ENCODE measurements around the gene DOCK2.

Gene DOCK2

DNA sequence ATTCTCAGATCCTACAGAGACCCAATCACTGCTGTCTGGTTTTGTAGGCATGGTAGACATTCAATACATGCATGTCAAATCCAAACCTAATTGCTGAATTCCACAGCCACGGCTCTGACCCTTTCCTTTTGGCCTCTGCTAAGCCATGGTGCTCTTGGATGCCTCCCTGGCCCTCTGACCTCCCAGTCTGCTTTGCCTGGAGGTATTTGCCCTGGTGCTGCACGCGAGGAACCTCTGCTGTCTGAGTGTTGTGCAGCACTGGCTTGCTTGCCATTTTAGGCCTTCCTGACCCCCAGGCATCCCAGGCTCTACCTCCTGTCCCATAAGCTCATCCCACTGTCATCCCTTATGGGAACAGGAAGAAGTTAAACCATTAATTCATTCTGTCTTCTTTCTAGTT is 60.9 kb downstream of the DOCK2 start:
- in situ Hi-C loops (cut with MboI; ENCODE audit: low pct_unique_long_range_greater_than_20kb, low sequenced_read_pairs, unreplicated experiment) = no loop called here
- TF ChIP-seq, protein P1, sequence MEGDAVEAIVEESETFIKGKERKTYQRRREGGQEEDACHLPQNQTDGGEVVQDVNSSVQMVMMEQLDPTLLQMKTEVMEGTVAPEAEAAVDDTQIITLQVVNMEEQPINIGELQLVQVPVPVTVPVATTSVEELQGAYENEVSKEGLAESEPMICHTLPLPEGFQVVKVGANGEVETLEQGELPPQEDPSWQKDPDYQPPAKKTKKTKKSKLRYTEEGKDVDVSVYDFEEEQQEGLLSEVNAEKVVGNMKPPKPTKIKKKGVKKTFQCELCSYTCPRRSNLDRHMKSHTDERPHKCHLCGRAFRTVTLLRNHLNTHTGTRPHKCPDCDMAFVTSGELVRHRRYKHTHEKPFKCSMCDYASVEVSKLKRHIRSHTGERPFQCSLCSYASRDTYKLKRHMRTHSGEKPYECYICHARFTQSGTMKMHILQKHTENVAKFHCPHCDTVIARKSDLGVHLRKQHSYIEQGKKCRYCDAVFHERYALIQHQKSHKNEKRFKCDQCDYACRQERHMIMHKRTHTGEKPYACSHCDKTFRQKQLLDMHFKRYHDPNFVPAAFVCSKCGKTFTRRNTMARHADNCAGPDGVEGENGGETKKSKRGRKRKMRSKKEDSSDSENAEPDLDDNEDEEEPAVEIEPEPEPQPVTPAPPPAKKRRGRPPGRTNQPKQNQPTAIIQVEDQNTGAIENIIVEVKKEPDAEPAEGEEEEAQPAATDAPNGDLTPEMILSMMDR (IDR thresholded peaks at IDR 0.05; ENCODE audit: extremely low read depth, insufficient read depth, missing control alignments) = no peak
- DNase-seq (ENCODE audit: low spot score) = no peak

DNA sequence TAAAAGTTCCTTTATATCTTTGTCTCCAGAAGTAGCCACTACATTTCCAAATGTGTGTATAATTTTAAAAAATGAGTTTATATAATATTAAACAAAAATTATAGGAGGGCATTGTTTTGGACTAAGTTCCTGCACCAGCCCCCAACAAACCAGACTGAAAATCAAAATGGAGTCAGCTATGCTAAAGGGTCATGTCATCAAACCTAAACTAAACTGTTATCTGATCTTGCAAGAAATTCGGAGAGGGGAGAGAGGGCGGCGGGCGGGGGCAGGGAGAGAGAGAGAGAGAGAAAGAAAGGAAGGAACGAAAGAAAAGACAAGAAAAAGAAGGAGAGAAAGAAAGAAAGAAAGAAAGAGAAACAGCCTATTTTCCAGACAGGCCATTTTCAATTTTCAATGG is 63.5 kb downstream of the DOCK2 start:
- no peak for DNase-seq (ENCODE audit: low spot score)
- in situ Hi-C loops (cut with MboI; ENCODE audit: low pct_unique_long_range_greater_than_20kb, low sequenced_read_pairs, unreplicated experiment) = no loop called here
- TF ChIP-seq, protein P1 (IDR thresholded peaks at IDR 0.05; ENCODE audit: extremely low read depth, insufficient read depth, missing control alignments) = no peak

DNA sequence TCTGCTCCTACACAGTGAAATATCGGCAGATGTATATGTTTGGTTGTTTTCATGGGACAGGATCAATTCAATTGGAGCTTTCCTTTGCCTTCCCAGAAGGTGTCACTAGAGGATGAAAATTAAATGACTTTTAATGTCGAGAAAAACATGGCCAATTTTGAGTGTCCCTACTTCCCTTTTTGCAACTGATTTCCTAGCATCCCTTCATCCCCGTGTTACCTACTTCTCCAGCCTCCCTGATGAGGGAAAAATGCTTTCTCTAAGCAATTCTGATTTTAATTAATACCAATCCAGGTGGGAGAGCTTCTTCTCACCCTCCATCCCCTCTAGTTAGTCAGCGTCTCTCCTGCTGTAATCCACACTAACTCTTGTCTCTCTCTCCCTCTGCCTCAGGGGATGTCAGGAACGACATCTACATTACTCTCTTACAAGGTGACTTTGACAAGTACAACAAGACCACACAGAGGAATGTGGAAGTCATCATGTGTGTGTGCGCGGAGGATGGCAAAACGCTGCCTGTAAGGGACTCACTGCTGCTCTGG is 64.9 kb downstream of the DOCK2 start:
- in situ Hi-C loops (cut with MboI; ENCODE audit: low pct_unique_long_range_greater_than_20kb, low sequenced_read_pairs, unreplicated experiment) = no loop called here
- TF ChIP-seq, protein P1 (IDR thresholded peaks at IDR 0.05; ENCODE audit: extremely low read depth, insufficient read depth, missing control alignments) = peak; percentile 50
- DNase-seq (ENCODE audit: low spot score) = no peak

DNA sequence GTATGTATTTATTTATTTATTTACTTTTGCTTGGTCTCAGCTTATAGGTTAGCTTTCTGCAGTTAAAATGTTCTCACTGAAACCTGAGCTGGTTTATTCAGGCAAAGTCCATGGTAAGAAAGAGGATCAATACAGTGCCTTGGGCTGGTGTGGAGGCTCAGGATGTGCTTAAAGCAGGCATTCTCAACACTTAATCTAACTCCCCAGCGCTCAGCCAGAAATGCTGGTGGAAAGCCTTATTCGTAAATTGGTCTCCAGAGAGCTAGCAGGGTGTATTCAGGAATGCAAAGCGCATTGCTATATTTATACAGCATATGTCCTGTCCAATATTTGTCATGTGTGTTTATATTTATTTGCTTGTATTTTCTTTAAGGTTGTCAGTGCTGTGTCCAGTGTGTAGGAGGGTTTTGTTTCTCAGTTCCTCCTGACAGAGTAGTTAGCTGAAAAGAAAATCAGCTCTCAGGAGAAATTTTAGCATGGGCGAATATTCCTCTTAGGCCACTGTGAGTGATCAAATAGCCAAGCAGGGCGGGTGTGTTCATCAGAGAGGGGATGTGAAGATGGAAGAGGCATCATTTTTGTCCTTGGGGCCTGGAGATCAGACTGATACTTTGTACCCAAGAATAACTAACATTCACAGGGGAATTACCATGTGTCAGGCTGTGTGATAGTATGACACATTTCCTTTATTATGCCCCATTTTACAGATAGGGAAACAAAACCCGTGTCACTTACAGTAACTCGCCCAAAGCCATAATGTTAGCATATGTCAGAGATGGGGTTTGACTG is 65.8 kb downstream of the DOCK2 start:
- in situ Hi-C loops (cut with MboI; ENCODE audit: low pct_unique_long_range_greater_than_20kb, low sequenced_read_pairs, unreplicated experiment) = no loop called here
- TF ChIP-seq, protein P1 (IDR thresholded peaks at IDR 0.05; ENCODE audit: extremely low read depth, insufficient read depth, missing control alignments) = no peak
- DNase-seq (ENCODE audit: low spot score) = peak; percentile 47

DNA sequence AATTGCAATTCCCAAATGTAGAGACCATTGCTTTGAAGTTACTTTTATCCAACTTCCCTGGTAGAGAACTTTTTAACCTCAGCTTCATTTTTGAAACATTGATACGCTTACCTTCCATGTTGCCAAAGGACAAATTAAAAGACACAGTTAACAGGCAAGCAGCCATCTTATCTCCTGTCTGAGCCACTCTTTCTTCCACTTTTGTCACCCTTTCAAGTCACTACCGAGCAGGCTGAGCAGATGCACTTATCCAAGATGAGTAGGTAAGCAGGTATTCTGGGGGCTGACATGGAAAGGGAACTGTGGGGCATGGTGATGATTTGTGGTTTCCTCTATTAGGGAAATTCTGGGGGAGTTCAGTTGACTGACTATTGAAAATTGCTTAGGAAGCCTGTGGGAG is 66.7 kb downstream of the DOCK2 start:
- no peak for DNase-seq (ENCODE audit: low spot score)

DNA sequence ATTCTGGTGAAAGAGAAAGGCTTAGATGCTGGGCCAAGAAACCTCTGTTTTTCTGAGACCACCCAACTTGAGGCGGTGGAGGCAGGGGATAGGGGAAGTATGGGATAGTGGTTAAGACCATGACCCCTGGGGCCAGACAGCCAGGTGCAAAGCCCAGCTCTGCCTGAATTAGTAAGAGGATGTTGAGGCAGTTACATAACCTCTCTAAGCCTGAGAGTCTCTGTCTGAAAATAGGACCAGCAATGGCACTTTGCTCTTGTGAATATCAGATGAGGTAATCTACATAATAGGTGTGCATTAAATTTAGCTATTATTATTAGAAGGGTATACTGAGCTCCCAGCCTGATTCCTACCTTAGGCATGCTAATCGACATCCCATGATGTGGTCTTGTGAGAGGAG is 68.2 kb downstream of the DOCK2 start:
- no peak for DNase-seq (ENCODE audit: low spot score)
- TF ChIP-seq, protein P1 (IDR thresholded peaks at IDR 0.05; ENCODE audit: extremely low read depth, insufficient read depth, missing control alignments) = no peak
- in situ Hi-C loops (cut with MboI; ENCODE audit: low pct_unique_long_range_greater_than_20kb, low sequenced_read_pairs, unreplicated experiment) = no loop called here

More for the DNA sequence above, 66.7 kb downstream of the DOCK2 start:
- in situ Hi-C loops (cut with MboI; ENCODE audit: low pct_unique_long_range_greater_than_20kb, low sequenced_read_pairs, unreplicated experiment) = no loop called here
- TF ChIP-seq, protein P1 (IDR thresholded peaks at IDR 0.05; ENCODE audit: extremely low read depth, insufficient read depth, missing control alignments) = no peak

Measured in GM13977 (cell line).